Stomach (tissue), 4 donors: ENCODE measurements around the gene ZBTB44.

ENCODE experiments used
- CTCF ChIP-seq, 7 experiments: fragments of 450-650 bp in 4 of 7; fragments of 200-600 bp in 3 of 7; sonication (generic) in 3 of 7; IDR thresholded peaks; one replicate each; pipeline ENCODE4 v1.5.1; 2016 to 2019; ENCODE audit warnings: antibody characterized with exemption in 7 of 7, control low read depth in 2 of 7, mild to moderate bottlenecking in 1 of 7
- POLR2AphosphoS5 ChIP-seq, 3 donors: sonication (generic); formaldehyde crosslinking; IDR thresholded peaks; one replicate each; pipeline ENCODE4 v1.6.1; 2016; ENCODE audit warnings: antibody characterized with exemption in 3 of 3

GRCh38 chr11:130180491-130180890, 134.2 kb downstream of the ZBTB44 start:
- TF ChIP-seq CTCF (IDR thresholded peaks at IDR 0.05) = no peak
- no peak for TF ChIP-seq POLR2AphosphoS5 (IDR thresholded peaks at IDR 0.05)
